HG02678 (cell line): ENCODE measurements around the gene GNB5.
"Not testable (repeated sequence)": the region's sequence is repeated elsewhere in the genome, so short reads cannot be mapped to it uniquely, and the experiment has no call there.

Experiments used
- ATAC-seq: cut with Tn5 transposase; IDR thresholded peaks from one replicate; pipeline ENCODE4 v1.9.1; 2021; ENCODE audit warnings: mild to moderate bottlenecking, moderate library complexity; ENCODE audit not compliant: unreplicated experiment

The GNB5 gene

DNA sequence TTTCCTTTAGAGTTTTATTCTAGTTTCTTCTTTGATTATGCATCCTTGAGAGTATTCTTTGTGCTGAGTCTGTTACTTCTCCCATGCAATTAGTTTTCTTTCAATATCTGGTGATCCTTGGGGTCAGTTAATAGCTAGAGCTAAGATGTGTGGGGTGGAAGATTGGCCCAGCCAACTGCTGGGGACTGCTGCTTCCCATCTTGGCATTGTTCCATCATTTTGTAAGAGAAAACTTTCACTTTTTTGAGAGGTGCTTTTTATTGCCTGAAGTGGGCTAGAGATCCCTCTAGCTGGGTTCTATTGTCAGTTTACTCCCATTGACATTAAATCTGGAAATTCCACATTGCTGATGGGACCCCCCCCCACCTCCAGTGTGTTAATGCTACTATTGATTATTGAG lies 94.0 kb downstream of the GNB5 start:
- no peak for ATAC-seq

DNA sequence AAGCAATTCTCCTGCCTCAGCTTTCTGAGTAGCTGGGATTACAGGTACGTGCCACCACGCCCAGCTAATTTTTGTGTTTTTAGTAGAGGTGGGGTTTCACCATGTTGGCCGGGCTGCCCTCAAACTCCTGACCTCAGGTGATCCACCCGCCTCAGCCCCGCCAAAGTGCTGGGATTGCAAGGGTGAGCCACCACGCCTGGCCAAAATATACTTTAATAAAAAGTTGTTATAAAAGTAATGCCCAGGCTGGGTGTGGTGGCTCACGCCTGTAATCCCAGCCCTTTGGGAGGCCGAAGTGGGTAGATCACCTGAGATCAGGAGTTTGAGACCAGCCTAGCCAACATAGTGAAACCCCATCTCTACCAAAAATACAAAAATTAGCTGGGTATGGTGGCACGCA lies 94.7 kb downstream of the GNB5 start:
- ATAC-seq: not testable (repeated sequence)

DNA sequence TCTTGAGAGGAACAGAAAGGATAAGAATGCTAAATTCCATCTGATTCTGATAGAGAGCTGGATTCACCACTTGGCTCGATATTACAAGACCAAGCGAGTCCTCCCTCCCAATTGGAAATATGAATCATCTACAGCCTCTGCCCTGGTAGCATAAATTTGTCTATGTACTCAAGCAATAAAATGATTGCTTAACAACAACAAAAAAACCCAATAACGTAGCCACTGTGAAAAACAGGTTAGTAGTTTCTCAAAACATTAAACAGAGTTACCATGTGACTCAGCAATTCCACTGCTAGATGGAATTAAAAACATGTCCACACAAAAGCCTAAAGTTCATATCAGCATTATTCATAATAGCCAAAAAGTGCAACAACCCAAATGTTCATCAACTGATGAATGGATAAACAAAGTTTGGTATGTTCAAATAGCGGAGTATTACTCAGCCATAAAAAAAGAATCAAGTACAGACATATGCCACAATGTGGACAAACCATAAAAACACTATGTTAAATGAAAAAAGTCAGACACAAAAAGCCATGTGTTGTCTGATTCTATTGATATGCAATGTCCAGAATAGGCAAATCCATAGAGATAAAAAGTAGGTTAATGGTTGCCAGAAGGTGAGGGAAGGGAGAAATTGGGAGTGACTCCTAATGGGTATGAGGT lies 95.5 kb downstream of the GNB5 start:
- no peak for ATAC-seq

DNA sequence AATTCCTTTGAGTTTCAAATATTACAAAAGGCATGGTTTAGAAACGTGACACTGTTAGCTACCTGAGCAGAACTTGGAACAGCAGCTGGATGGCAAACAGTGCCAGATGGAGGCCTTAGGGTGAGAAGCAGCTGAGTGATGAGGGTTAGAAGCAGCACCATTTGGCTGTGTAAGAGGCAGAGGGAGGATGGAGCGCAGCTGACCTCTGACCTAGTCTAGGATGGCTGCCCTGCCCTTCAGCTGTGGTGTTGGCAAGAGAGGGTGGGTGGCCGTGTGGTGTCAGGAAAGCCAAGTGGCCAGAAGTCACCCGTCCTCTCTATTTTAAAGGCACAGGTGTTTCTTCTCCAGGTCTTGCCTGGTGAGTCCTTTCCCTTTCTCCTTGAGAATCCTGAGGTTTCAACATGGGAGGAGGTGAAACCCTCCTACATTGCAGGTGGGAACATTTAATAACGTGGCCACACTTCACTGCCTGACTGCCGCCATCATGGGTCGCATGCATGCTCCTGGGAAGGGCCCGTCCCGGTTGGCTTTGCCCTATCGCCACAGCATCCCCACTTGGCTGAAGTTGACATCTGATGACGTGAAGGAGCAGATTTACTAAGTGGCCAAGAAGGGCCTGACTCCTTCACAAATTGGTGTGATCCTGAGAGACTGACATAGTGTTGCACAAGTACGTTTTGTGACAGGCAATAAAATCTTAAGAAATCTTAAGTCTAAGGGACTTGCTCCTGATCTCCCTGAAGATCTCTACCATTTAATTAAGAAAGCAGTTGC lies 96.2 kb downstream of the GNB5 start:
- ATAC-seq: no peak

GRCh38 chr15:52093539-52094510 lies 97.4 kb downstream of the GNB5 start:
- no peak for ATAC-seq

GRCh38 chr15:52093167-52093538 lies 98.0 kb downstream of the GNB5 start:
- no peak for ATAC-seq

DNA sequence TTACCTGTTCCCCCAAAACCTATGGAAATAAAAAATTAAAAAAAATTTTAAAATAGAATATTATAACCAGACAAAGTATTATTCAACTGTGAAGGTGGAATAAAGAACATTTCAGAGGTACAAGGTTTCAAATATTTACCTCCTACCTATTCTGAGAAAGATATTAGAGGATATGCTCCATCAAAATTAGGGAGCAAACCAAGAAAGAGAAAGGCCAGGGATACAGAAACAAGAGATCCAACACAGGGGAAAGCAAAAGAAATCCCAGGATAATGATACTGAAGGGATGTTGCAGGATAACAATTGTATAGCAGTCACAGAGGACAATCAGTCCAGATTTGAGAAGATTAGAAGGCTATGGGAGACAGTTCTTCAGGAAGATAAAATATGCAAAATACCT lies 101.0 kb downstream of the GNB5 start:
- no peak for ATAC-seq

- ATAC-seq: no peak
Observed at GRCh38 chr15:52086011-52086786, 105.0 kb downstream of the GNB5 start.

DNA sequence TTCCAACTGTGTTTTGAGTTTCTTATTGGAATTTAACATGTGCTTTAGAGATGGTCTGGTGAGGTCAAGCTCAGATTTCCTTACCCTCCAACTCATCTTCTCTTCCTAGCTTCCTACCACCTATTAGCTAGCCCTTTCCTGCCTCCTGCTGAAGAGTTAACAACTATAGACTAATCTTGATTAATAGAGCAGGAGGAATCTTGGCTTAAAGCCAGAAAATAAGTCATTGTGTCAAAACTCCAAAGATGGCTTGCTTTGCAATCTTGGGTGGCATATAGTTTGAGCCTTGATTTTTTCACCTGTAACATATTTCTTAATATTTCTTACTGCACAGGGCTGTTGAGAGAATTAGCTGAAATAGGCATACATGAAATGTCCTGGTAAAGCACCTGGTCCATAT lies 105.9 kb downstream of the GNB5 start:
- no peak for ATAC-seq

- ATAC-seq: no peak
Observed at GRCh38 chr15:52083603-52084002, 107.6 kb downstream of the GNB5 start.

GRCh38 chr15:52083037-52083359 lies 108.2 kb downstream of the GNB5 start:
- ATAC-seq: peak; percentile 28

DNA sequence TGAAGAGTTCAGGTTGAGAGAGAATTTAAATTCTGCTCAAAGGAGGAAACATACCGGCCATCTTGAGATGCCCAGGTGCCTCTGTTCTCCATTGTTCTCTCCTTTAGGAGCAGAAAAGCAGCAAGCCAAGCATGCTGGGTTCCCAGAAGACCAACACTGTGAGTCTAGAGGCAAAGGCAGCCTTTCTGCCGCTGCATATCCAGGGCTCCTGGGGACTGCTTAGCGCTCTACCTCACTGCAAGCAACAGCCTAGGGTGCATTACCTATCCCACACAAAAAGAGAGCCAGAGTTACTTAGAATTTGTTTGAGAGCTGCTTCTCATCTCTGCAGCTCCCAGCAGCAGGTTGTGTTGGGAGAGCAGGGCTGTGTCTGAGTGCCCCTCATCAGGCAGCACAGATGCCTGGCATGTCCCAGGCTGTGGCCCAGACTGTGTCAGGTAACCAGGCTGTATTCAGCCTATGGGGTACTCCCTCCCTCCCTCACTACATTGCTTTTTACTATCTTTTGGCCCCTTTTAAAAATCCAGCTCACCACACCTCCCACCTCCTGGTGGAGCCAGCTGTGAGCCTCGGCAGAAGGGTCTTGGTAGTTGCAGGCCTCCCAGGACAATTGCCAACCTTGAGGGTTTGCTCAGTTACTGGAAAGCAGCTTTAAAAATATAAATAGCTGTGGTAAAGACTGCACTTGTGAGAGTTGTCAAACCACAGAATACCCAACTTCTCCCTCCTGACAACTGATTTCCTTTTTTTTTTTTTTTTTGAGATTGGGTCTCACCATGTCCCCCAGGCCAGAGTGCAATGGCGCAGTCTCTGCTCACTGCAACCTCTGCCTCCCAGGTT lies 108.8 kb downstream of the GNB5 start:
- peak; percentile 76 for ATAC-seq

DNA sequence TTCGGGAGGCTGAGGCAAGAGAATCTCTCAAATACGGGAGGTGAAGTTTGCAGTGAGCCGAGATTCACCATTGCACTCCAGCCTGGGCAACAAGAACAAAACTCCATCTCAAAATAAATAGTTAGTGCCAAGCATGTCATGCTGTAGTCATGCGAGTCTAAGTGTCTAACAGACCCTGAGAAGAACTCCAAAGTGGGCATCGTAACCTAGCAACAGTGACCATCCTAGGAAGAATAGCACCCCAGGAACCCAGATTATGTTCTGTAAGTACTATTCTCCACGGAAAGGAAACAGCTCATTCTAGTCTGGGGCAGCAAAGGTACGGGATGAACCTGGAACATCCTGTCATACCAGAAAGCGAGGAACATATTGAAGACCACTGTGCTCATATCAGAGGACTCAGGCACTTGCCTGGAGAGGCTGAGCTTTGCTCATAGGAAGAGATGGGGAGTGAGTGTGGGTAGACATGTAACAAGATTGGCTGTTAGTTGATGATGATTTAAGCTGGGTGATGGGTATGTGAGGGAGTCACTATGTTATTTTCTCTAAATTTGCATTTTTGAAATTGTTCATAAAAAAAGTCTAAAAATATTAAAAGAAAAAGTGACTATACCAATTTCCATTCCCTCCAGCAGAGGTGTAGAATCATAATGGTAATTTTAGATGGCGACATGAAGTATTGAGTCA lies 110.3 kb downstream of the GNB5 start:
- no peak for ATAC-seq

- no peak for ATAC-seq
Observed at GRCh38 chr15:52080031-52080430, 111.2 kb downstream of the GNB5 start.

- no peak for ATAC-seq
Observed at GRCh38 chr15:52078876-52079700, 112.1 kb downstream of the GNB5 start.

DNA sequence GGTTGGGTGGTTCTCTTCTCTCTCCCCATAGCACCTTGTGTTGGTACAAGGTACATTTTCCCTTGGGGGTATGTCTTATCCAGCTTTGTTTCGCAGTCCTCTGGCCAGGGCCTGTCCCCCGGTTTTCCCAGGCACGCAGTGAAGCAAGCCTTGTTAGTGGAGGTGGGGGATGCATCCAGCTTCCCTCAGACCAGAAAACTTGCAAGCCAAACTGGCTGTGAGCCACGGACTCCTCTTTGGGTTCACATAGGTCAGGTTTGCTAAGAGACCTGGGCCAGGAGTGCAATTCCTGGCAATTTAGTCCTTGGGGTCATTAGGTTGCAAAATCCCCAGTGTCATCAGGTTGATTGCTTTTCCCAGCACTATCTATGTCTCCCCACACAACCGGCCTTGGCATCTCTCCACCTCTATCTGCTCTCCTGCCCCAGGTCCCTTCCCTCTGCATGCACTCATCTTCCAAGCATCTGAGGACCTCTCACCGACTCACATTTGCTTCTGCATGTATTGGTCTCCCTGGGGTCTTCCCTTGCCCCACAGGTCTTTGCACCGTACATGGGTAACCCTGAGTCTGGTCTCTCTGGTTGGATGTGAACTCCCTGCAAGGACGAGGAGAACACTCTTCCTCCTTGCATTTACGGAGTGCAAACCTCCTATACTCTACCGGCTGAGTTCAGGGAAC lies 112.9 kb downstream of the GNB5 start:
- no peak for ATAC-seq

GRCh38 chr15:52076889-52077781 lies 114.1 kb downstream of the GNB5 start:
- peak; percentile 57 for ATAC-seq
